Stimulated activated CD4-positive, alpha-beta T cell treated with anti-CD3 and anti-CD28 coated beads, Interleukin-2, amount 100 ng/mL, for 4 hours (primary cell): ENCODE measurements around the gene SLC4A3.

Source experiments
- DNase-seq: peaks from one replicate; pipeline ENCODE4 v3.0.0-alpha.2; 2020; ENCODE audit warnings: low read depth

Gene SLC4A3

DNA sequence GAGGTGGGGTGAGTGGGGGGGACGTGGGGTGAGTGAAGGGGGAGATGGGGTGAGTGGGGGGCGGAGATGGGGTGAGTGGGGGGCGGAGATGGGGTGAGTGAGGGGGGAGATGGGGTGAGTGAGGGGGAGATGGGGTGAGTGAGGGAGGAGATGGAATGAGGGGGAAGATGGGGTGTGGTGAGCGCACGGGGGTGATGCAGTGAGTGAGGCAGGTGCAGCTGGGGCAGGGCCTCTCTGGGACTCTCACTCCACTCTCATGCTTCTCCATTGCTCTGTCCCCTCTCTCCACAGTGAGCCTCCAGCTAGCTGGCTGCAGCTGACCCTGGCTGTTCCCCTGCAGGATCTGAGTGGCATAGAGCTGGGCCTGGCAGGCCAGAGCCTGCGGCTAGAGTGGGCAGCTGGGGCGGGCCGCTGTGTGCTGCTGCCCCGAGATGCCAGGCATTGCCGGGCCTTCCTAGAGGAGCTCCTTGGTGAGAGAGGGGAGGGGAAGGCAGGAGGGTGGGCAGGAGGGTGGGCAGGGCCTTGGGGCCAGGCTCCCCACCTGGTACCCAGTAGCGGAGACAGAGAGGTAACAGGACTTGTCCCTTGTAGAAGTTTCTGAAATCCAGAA, 13.9 kb upstream of the SLC4A3 start:
- DNase-seq = no peak

DNA sequence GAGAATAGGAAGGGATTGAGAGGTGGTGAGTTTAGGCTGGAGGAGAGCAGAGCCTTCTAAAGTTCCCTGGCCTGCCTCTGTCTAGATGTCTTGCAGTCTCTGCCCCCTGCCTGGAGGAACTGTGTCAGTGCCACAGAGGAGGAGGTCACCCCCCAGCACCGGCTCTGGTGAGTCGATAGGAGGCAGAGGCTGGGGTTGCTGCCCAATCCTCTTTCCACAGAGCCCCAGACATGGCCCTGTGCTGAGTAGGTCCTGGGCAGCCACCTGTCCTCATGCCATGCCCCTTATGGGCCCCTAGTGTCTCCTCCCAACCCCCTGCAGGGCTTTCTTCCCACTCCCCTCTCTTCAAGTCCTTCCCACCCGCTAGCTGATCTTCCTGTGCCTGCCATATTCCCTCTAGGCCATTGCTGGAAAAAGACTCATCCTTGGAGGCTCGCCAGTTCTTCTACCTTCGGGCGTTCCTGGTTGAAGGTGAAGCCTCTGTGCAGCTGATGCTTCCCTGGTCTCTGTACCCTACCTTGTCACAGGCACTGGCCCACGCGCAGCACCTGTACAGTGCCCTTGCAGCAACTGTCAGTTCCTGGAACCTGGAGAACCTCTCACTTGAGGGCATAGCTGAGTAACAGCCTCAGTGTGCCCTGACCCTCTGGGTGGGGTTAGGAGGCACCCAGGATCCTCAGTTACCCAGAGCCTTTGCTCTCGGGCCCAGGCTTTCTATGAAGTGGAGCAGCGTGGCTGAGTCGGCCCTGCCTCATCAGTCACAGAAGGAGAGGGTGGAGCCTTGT, 13.2 kb upstream of the SLC4A3 start:
- DNase-seq = no peak

GRCh38 chr2:219615036-219615435, 12.4 kb upstream of the SLC4A3 start:
- no peak for DNase-seq

GRCh38 chr2:219615894-219616293, 11.5 kb upstream of the SLC4A3 start:
- no peak for DNase-seq

DNA sequence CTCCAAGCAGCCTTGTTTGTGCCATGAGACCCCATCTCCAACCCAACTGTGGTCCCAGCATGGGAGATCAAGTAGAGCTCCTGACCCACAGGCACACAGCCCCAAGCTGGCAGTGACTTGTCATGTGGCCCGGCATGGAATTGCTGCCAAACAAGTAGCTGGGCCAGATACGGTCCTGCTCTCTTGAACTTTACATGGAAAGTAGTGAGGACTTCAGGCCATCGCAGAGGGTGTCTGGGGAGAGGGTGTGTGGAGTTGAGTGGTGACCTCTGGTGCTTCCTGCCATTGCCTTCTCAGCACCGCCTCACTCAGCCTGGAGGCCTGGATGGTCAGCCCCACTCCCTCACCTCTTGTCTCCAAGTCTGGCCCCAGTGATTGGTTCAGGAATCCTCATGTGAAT, 10.9 kb upstream of the SLC4A3 start:
- DNase-seq = no peak

GRCh38 chr2:219618733-219619122, 8.7 kb upstream of the SLC4A3 start:
- no peak for DNase-seq

DNA sequence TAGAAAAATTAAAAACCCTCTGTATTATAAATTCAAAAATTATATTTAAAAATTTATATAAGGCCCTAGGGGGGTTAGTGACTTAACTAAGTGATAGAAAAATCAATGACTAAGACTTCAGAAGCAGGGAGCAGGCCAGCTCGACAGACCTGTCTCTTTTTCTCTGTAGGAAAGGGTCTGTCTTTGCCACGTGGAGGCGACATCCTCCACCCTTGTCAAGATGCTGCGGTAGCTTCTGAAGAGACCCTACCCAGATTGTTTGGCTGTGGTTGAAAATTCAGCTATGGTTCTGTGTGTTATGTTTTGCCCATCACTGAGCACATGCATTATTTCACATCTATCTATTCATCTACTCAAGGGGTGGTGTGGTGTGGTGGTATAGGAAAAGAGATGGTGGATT, 8.2 kb upstream of the SLC4A3 start:
- no peak for DNase-seq

- no peak for DNase-seq
Measured at GRCh38 chr2:219620546-219620945, 6.9 kb upstream of the SLC4A3 start.

- DNase-seq = no peak
Measured at GRCh38 chr2:219621935-219622334, 5.5 kb upstream of the SLC4A3 start.

DNA sequence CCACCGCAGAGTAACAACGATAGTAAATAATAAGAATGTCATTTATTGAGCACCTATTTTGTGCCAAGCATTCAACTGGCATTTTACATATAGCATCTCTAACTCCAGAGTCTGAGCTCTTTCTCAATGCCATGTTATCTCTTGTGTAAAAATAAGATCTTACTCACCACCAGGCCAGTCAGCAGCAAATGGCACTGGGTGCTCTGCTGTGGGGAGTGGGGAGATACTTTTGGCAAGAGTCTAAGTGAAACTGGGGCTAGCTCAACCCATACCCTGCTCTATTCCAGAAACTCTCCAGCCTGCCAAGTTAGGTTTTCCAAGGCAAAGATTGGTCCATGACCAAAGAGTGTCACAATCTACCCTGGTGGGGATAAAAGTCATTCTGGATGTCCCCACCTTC, 5.0 kb upstream of the SLC4A3 start:
- DNase-seq = no peak

- DNase-seq = no peak
Measured at GRCh38 chr2:219624565-219624964, 2.9 kb upstream of the SLC4A3 start.

DNA sequence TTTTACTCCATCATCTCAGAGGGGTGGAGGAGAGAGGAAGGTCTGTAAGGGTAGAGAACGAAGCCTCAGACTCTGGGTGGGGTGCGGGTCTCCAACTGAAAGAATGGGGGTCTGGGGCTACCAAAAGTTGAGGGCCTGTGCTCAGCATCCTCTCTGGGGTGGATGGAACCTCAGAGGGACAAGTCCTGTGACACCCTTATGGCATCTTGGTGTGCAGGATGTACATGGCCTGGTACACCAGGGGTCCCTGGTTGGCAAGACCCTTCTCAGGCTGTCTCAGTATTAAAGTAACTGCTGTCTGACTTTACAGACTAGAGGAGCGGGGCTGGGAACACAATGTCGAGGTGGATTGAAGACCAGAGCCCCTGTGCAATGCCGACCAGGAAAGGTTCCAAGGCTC, 2.3 kb upstream of the SLC4A3 start:
- DNase-seq = no peak

DNA sequence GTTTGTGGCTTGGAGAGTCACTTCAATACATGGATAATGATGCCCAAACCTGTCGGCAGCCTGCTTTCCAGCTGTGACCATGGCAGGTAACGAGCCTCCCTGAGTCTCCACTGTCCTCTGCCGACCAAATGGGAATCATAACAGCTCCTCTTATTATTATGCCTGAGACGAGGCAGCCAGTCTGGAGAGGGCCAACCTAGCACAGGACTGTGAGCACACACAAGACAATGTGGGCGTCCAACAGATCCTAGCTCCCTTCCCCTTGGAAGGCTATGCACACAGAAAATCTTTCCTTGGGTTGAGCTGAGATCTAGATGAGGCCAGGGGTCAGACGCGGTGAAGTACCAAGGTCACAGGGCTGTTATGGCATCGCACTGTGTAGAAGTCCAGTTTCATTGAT, 890 bp upstream of the SLC4A3 start:
- no peak for DNase-seq

DNA sequence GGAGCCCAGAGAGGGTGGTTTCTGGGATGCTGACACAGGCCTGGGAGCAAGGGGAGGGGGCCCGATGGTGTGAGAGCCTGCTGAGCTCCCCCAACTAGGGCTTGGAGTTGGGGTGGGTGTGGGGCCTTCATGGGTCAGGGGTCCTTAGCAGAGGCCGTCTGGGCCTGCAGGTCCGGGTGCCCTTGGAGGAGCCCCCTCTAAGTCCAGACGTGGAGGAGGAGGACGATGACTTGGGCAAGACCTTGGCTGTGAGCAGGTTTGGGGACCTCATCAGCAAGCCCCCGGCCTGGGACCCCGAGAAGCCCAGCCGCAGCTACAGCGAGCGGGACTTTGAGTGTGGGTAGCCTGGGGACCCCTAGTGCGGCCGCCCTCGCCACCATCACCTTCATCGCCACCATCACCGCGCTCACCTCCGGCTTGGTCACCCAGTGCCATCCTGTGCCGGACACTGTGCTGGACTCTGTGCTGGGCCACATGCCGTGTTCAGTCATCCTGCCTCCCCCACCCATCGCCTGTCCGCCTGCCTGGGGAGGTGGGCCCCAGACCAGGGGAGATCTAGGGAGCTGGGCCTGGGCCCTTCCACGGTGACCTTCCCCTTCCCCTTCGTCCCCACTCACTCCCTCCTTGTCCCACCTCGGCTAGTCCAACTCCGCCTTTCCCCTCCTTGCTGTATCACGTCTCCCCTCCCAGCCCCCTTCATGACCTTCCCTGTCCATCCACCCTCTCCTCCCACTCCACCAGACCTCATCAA, 980 bp downstream of the SLC4A3 start:
- no peak for DNase-seq

DNA sequence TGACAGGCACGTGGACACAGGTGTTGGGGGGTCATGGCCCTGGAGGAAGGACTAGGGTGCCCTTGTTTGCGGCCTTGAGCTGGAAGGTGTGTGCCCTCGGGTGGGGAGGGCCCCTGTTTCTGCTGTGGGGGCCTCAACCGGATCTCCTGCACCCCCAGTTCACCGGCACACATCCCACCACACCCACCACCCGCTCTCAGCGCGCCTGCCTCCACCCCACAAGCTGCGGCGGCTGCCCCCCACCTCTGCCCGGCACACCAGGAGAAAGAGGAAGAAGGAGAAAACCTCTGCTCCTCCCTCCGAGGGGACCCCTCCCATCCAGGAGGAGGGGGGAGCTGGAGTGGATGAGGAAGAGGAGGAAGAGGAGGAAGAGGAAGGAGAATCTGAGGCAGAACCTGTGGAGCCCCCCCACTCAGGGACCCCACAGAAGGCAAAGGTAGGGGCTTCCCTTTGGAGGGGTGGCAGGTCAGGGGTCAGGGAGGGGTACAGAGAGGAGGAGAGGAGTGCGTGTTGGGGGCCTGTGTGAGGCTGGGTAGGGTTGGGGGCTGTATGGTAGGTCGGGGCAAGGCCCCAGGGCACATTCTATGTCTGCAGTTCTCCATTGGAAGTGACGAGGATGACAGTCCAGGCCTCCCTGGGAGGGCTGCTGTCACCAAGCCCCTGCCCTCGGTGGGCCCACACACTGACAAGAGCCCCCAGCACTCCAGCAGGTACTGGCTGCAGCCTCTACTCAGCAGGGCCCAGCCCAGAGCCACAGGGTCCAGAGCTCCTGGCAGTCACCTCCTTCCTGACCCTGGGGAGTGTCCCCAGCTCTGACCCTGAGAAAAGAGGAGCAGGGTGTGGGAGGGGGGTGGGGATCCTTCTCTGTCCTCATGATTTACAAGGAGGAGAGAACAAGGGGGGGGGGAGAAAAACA, 1.8 kb downstream of the SLC4A3 start:
- DNase-seq = no peak

- DNase-seq = no peak
Measured at GRCh38 chr2:219629976-219630695, 2.7 kb downstream of the SLC4A3 start.

- DNase-seq = no peak
Measured at GRCh38 chr2:219630770-219631405, 3.5 kb downstream of the SLC4A3 start.

DNA sequence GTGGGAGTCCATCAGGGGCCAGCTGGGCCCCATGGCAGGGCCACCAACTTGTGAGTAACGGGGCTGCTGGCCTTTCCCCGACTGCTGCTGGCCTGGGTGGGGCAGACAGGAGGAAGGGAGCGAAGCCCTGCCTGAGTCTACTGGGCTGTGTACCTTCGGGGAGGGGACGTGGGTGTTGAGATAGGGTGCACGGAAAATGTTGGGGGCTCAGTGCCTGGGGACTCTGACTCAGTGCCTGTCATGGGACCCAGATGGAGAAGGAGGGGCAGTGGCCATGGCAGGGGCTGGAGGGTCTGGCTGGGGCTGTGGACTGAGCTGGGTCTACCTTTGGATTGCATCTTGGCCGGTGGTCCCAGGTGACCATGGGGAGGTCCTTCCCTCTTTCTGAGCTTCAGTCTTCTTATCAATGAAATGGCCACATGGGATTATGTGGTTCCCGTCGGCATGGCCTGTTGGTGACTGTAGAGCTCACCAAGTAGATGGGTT, 4.0 kb downstream of the SLC4A3 start:
- DNase-seq = no peak

DNA sequence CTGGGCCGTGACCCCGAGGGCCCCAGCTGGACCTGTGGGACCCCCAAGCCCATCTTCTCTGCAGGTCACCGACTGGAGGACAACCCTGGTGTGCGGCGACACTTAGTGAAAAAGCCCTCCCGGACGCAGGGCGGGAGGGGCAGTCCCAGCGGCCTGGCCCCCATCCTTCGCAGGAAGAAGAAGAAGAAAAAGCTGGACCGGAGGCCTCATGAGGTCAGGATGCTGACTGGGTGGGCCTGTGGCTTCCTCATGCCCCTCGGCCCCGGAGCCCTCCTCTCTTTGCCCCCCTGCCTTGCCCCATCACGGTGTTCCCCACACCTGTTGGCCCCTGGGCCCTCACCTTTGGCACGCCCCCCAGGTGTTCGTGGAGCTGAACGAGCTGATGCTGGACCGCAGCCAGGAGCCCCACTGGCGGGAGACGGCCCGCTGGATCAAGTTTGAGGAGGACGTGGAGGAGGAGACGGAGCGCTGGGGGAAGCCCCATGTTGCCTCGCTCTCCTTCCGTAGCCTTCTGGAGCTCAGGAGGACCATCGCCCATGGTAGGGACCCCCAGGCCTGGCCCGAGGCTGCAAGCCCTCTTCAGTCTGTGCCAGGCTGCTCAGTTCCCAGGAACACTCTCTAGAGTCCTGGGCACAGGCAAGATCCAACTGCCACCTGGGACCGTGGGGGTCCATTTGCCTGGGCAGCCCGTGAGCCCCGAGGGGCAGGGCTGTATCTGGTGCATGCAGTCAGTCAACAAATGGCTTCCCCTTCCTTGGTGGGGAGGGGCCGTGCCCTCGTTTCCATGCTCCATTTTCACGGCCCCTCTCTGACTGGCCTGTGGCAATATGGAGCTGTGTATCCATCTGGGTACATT, 4.7 kb downstream of the SLC4A3 start:
- no peak for DNase-seq

GRCh38 chr2:219632760-219633105, 5.3 kb downstream of the SLC4A3 start:
- no peak for DNase-seq
